ENCODE measurements around the gene PAX7.

- TF ChIP-seq, protein P1, sequence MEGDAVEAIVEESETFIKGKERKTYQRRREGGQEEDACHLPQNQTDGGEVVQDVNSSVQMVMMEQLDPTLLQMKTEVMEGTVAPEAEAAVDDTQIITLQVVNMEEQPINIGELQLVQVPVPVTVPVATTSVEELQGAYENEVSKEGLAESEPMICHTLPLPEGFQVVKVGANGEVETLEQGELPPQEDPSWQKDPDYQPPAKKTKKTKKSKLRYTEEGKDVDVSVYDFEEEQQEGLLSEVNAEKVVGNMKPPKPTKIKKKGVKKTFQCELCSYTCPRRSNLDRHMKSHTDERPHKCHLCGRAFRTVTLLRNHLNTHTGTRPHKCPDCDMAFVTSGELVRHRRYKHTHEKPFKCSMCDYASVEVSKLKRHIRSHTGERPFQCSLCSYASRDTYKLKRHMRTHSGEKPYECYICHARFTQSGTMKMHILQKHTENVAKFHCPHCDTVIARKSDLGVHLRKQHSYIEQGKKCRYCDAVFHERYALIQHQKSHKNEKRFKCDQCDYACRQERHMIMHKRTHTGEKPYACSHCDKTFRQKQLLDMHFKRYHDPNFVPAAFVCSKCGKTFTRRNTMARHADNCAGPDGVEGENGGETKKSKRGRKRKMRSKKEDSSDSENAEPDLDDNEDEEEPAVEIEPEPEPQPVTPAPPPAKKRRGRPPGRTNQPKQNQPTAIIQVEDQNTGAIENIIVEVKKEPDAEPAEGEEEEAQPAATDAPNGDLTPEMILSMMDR (IDR thresholded peaks at IDR 0.05): no peak
- TF ChIP-seq POLR2A (IDR thresholded peaks at IDR 0.05): no peak
- TF ChIP-seq POLR2AphosphoS5 (IDR thresholded peaks at IDR 0.05): no peak
- no peak for TF ChIP-seq EP300 (IDR thresholded peaks at IDR 0.05)
Observed at GRCh38 chr1:18640228-18641004, 9.8 kb downstream of the PAX7 start.
